GM21423 (cell line): ENCODE measurements around the gene TAS2R16.
"Not testable (repeated sequence)": the region's sequence is repeated elsewhere in the genome, so short reads cannot be mapped to it uniquely, and the experiment has no call there.

Source experiments
- ATAC-seq: cut with Tn5 transposase; IDR thresholded peaks from one replicate; pipeline ENCODE4 v1.9.1; 2021; ENCODE audit warnings: mild to moderate bottlenecking, moderate library complexity; ENCODE audit not compliant: unreplicated experiment

The TAS2R16 gene

DNA sequence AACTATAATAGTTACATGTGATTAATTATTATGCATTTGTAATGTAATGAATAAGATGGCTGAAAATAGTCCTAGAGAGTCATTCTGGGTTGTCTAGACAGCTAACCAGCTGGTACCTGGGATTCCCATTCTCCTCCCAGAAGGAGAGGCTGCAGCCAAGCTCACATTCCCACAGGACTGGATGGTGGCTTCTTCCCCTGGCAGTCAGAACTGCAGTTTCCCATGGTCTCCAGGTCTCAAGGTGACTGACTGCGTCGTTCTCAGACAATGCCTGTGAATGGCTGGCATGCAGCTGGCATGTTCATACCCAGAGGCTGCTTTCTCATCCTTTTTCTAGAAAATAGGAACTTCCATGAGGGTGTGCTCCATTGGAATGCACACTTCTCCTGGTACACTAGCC, 21.3 kb downstream of the TAS2R16 start:
- no peak for ATAC-seq

DNA sequence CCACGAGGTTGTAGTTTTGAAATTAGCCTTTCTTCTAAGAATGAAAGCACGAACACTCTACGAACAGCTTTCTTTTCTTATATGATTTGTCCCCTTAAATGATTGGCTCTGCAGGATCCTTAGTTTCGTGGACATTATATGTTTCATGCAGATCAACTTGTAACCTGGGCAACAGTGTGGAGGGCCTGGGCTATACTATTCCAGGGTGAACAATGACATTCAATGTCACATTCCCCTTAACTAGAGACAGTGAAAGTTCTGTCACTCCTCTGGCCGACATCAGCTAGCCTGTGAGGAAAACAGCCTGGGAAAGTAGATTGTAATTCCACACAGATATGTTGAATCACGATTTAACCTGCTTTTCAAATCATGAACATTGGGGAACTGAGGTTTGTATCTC, 23.4 kb downstream of the TAS2R16 start:
- no peak for ATAC-seq

DNA sequence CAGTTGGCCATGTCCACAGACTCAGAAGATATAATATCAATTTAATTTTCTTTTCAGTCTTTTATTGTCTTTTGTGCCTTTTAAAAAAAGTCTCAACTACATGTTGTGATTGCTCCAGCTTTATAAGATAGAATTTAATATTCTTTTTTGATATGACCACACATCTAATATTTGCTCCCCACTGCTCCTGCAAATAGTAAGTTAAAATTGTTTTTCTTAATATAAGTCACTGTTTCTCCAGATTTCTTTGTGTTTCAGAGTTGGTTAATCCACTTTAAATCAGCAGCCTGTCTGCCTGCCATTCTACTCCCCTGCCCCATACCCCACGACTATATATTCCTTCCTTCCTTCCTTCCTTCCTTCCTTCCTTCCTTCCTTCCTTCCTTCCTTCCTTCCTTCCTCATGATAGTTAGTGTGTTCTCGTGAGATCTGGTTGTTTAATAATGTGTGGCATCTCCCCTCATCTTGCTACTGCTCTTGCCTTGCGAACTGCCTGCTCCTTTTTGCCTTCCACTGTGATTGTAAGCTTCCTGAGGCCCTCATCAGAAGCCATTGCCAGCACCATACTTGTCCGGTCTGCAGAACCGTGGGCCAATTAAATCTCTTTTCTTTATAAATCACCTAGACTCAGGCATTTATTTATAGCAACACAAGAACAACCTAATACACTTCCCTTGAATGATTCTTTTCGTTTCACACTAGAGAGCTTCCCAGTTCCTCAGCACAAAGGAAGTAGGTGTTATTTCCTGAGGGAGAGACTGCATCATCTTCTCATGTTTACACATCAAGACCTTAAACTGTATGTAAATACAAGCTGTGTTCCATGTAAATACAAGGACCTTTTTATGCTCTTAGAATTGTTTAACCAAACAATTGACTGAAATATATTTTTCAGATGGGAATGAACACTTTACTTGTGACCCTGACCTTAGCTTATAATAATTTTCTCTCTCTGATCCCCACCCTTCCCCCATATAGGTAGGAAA, 24.5 kb downstream of the TAS2R16 start:
- ATAC-seq, result no peak

DNA sequence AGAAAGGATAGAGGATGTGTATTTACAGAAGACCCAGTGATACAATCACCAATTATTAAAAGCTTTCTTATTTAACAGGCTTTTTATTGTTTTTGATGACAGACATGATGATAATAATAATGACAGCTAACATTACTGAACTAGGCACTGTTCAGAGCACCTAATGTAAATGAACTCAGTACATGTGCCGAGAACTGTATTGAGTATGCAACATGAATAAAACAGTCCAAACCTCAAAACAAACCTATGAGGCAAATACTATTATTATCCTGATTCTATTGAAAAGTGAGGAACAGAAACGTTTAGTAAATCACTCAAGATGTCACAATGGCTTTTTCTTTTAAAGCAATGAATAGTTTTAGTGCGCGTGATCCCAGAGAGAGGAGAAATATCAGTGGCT, 27.1 kb downstream of the TAS2R16 start:
- ATAC-seq, result no peak

DNA sequence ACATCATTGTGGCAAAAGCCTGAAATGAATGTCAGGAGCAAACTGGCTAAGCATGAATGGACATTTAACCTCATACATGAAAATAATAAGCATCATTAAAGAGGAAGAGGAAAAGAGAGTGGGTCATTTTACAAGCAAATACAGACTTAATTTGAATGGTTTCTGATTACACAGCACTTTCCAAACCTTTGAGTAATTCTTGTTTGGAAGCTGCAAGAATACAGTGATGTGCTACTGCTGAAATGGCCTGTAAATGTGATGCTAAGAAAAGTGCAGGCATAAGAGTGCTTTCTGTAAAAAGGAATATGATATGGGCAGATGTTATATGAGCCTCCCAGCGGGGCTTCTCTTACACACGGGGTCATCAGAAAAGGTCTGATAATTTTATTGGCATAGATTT, 30.2 kb downstream of the TAS2R16 start:
- ATAC-seq, result no peak

DNA sequence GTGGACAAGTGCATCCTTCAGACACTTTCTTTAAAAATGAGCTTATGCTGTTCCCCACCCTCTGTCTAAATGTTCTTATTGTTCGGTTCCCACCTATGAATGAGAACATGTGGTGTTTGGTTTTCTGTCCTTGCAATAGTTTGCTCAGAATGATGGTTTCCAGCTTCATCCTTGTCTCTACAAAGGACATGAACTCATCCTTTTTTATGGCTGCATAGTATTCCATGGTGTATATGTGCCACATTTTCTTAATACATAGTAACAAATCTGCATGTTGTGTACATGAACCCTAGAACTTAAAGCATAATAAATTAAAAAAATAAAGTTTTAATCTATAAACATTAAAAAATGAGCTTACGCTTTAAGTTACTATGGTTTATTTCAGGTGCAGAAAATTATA, 41.8 kb downstream of the TAS2R16 start:
- ATAC-seq, result not testable (repeated sequence)

DNA sequence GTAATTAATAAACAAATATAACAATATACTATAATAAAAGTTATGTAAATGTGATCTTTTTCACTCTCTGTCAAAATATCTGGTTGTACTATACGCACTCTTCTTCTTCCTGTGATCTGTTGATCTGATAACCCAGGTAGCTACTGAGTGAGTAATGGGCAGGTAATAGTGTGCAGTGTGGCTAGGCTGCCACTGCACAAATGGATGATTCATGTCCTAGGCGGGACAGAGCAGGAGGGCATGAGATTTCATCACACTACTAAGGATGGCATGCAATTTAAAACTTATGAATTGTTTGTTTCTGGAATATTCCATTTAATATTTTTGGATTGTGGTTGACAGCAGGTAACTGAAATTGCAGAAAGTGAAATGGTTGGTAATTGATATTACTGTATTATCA, 44.5 kb downstream of the TAS2R16 start:
- ATAC-seq, result no peak

DNA sequence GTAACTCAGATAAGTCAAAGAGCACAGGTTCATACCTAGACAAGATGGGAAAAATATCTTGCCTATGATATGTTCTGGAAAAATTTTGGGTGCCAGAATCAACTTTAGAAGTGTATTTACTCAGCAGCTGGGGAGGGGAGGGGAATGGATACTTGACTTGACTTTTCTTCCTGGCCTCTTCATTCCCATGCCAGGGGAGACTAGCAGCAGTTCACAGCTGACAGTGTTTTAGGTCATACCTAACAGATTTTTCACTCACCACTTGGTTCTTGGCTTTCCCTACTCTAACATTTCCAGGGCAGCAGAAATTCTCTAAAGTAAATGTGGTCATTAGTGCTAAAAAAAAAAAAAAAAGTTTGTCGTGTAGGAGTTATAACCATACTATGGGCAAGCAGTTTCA, 46.3 kb downstream of the TAS2R16 start:
- no peak for ATAC-seq
